ENCODE measurements around the gene SIGLEC1. TPM values are rescaled to one million over a fixed set of nuclear protein-coding genes. Genes with fewer than 3 reads are reported as not detected.

The SIGLEC1 gene
- total RNA-seq, result not detected
- polyA plus RNA-seq, result not detected

DNA sequence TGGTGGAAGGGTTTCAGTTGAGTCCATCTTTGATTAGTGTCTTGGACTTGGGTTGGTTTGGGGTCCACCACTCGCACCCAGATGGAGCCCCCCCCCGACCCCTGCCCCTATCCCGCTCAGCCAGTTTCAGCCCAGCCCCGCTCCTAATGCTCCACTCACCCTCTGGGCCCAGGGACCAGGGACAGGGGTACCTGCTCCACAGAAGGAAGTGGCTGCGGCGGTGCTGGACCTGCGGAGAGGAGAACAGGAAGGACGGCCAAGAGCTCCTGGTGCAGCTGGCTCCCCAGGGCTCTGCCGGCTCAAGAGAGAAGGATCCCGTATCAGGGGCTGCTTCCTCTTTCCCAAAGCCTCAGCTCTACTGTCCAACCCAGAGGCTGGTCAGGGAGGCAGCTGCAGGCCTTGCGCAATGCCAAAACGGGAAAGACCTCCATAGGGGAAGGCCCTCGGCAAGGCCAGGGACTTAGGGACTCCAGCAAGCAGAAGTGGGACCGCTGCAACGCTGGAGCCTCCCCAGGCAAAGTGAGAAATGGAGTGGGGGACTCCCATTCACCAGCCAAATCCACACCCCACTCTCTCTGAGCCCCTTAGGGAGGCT is at the start of gene SIGLEC1:
SIGLEC1 (minus strand) TSS at position 322 of the 595 bp plus-strand sequence. CDS start 5,472 bp downstream, outside the sequence.
- H3K27me3 ChIP-seq (ENCODE audit: control insufficient read depth, insufficient read depth, low read length), result no peaks in the 10 kb centered on the region
- no peak within 1 kb of the TSS for H3K27ac ChIP-seq (ENCODE audit: insufficient read depth, low read length, poor library complexity, severe bottlenecking)
- no peak within 1 kb of the TSS for H3K27ac Mint-ChIP-seq
- no peaks in the 10 kb centered on the region for H3K9me3 ChIP-seq (ENCODE audit: control insufficient read depth in 2 of 2, low read length in 2 of 2)
- peaks cover 13% of the 10 kb centered on the region for H3K27me3 Mint-ChIP-seq
- ATAC-seq (ENCODE audit: low read depth in 2 of 2), result peak in 1 of 2 donors; percentile 17
- no peaks in the 10 kb centered on the region for H3K36me3 ChIP-seq (ENCODE audit: control insufficient read depth, insufficient read depth, low read length)
- no peak within 1 kb of the TSS for H3K4me3 Mint-ChIP-seq
- H3K4me1 ChIP-seq (ENCODE audit: control insufficient read depth, insufficient read depth, low read length, poor library complexity, severe bottlenecking), result no peaks in the 10 kb centered on the region
- no peak within 1 kb of the TSS for H3K4me3 ChIP-seq (ENCODE audit: low read depth, low read length)
- no peak for DNase-seq
- no peaks in the 10 kb centered on the region for H3K36me3 Mint-ChIP-seq
- no peaks in the 10 kb centered on the region for H3K9me3 Mint-ChIP-seq
- H3K4me1 Mint-ChIP-seq, result no peaks in the 10 kb centered on the region

- H3K27me3 Mint-ChIP-seq, result no peaks in the 10 kb centered on the region
- no peaks in the 10 kb centered on the region for H3K27me3 ChIP-seq (ENCODE audit: control insufficient read depth, insufficient read depth, low read length)
- H3K4me3 Mint-ChIP-seq, result no peak overlapping the region
- H3K9me3 ChIP-seq (ENCODE audit: control insufficient read depth in 2 of 2, low read length in 2 of 2), result no peaks in the 10 kb centered on the region
- no peaks in the 10 kb centered on the region for H3K4me1 ChIP-seq (ENCODE audit: control insufficient read depth, insufficient read depth, low read length, poor library complexity, severe bottlenecking)
- H3K27ac ChIP-seq (ENCODE audit: insufficient read depth, low read length, poor library complexity, severe bottlenecking), result no peak overlapping the region
- H3K4me3 ChIP-seq (ENCODE audit: low read depth, low read length), result no peak overlapping the region
- H3K4me1 Mint-ChIP-seq, result peaks cover 0 to 10% (median 1%) of the 10 kb centered on the region in 4 donors
- no peaks in the 10 kb centered on the region for H3K36me3 ChIP-seq (ENCODE audit: control insufficient read depth, insufficient read depth, low read length)
- H3K36me3 Mint-ChIP-seq, result peaks cover 8% of the 10 kb centered on the region
- peak overlapping the region in 1 of 3 donors; percentile 28 for H3K27ac Mint-ChIP-seq
- H3K9me3 Mint-ChIP-seq, result peaks cover 0 to 1% (median 0%) of the 10 kb centered on the region in 7 donors
- DNase-seq (no peak), ATAC-seq (ENCODE audit: low read depth in 2 of 2) (no peak)
Observed at GRCh38 chr20:3760655-3761348, 48.4 kb upstream of the SIGLEC1 start.

GRCh38 chr20:3759884-3760283 is 47.5 kb upstream of the SIGLEC1 start:
- H3K27me3 Mint-ChIP-seq, result no peaks in the 10 kb centered on the region
- DNase-seq (no peak), ATAC-seq (ENCODE audit: low read depth in 2 of 2) (no peak)
- no peaks in the 10 kb centered on the region for H3K4me1 ChIP-seq (ENCODE audit: control insufficient read depth, insufficient read depth, low read length, poor library complexity, severe bottlenecking)
- H3K27ac ChIP-seq (ENCODE audit: insufficient read depth, low read length, poor library complexity, severe bottlenecking), result no peak overlapping the region
- no peaks in the 10 kb centered on the region for H3K9me3 ChIP-seq (ENCODE audit: control insufficient read depth in 2 of 2, low read length in 2 of 2)
- H3K36me3 Mint-ChIP-seq, result peaks cover 8% of the 10 kb centered on the region
- no peaks in the 10 kb centered on the region for H3K27me3 ChIP-seq (ENCODE audit: control insufficient read depth, insufficient read depth, low read length)
- peaks cover 0 to 1% (median 0%) of the 10 kb centered on the region in 7 donors for H3K9me3 Mint-ChIP-seq
- peak overlapping the region in 1 of 3 donors; percentile 62 for H3K27ac Mint-ChIP-seq
- H3K4me1 Mint-ChIP-seq, result peaks cover 0 to 4% (median under 1%) of the 10 kb centered on the region in 4 donors
- H3K36me3 ChIP-seq (ENCODE audit: control insufficient read depth, insufficient read depth, low read length), result no peaks in the 10 kb centered on the region
- H3K4me3 ChIP-seq (ENCODE audit: low read depth, low read length), result no peak overlapping the region
- no peak overlapping the region for H3K4me3 Mint-ChIP-seq

DNA sequence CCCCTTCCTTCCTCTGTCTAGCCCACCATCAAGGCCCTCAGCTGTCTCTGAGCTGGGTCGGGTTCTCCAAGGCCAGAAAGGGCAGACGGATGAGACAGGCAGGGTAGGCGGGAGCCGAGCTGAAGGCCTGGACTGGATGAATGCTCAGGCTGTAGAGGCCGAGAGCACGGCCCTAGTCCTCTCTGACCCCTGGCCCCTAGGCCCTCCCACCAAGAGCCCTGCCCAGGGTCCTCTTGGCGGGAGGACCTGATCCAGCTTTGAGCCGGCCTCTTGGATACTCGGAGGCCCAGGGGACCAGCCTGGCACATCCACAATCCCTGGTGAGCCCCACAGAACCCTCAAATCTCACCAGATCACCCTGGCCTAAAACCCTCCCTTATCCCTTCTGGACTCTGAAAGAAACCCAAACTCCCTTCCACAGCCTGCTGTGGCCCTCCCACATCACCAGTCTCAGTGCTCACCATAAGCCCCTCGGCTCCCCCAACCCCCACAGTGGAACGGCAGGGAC is 47.0 kb upstream of the SIGLEC1 start:
- Mint-ChIP-seq H3K4me3 (no peak overlapping the region), H3K4me1 (peaks cover 0 to 2% (median under 1%) of the 10 kb centered on the region in 4 donors), H3K27ac (peak overlapping the region in 1 of 3 donors; percentile 62), H3K36me3 (peaks cover 11% of the 10 kb centered on the region), H3K27me3 (no peaks in the 10 kb centered on the region), H3K9me3 (peaks cover 0 to 1% (median 0%) of the 10 kb centered on the region in 7 donors)
- Histone ChIP-seq H3K4me1 (ENCODE audit: control insufficient read depth, insufficient read depth, low read length, poor library complexity, severe bottlenecking) (no peaks in the 10 kb centered on the region), H3K4me3 (ENCODE audit: low read depth, low read length) (no peak overlapping the region), H3K9me3 (ENCODE audit: control insufficient read depth in 2 of 2, low read length in 2 of 2) (no peaks in the 10 kb centered on the region), H3K27ac (ENCODE audit: insufficient read depth, low read length, poor library complexity, severe bottlenecking) (no peak overlapping the region), H3K36me3 (ENCODE audit: control insufficient read depth, insufficient read depth, low read length) (no peaks in the 10 kb centered on the region), H3K27me3 (ENCODE audit: control insufficient read depth, insufficient read depth, low read length) (no peaks in the 10 kb centered on the region)
- no peak for DNase-seq
- ATAC-seq (ENCODE audit: low read depth in 2 of 2), result no peak

- H3K4me3 Mint-ChIP-seq, result no peak overlapping the region
- Histone ChIP-seq H3K27ac (ENCODE audit: insufficient read depth, low read length, poor library complexity, severe bottlenecking) (no peak overlapping the region), H3K4me3 (ENCODE audit: low read depth, low read length) (no peak overlapping the region), H3K27me3 (ENCODE audit: control insufficient read depth, insufficient read depth, low read length) (no peaks in the 10 kb centered on the region), H3K9me3 (ENCODE audit: control insufficient read depth in 2 of 2, low read length in 2 of 2) (no peaks in the 10 kb centered on the region), H3K4me1 (ENCODE audit: control insufficient read depth, insufficient read depth, low read length, poor library complexity, severe bottlenecking) (no peaks in the 10 kb centered on the region), H3K36me3 (ENCODE audit: control insufficient read depth, insufficient read depth, low read length) (no peaks in the 10 kb centered on the region)
- H3K27me3 Mint-ChIP-seq, result no peaks in the 10 kb centered on the region
- DNase-seq, result no peak
- peaks cover 11% of the 10 kb centered on the region for H3K36me3 Mint-ChIP-seq
- peaks cover 0 to 2% (median under 1%) of the 10 kb centered on the region in 4 donors for H3K4me1 Mint-ChIP-seq
- H3K9me3 Mint-ChIP-seq, result peaks cover 0 to 1% (median 0%) of the 10 kb centered on the region in 7 donors
- no peak overlapping the region for H3K27ac Mint-ChIP-seq
- no peak for ATAC-seq (ENCODE audit: low read depth in 2 of 2)
Observed at GRCh38 chr20:3758566-3758965, 46.2 kb upstream of the SIGLEC1 start.

DNA sequence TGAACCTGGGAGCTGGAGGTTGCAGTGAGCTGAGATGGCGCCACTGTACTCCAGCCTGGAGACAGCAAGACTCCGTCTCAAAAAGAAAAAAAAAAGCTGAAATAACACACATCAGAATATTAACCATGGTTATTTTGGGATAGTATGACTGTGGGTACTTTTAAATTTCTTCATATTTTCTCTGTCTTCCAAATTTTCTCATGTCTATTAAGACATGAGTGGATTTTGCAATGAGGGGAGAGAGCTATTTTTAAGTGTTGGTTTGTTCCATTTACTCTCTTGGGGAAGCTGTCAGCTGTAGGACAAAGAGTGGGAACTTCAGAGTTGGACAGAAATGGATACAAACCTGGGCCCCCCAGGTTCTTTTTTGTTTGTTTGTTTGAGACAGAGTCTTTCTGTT is 44.9 kb upstream of the SIGLEC1 start:
- Mint-ChIP-seq H3K9me3 (peaks cover 0 to 1% (median 0%) of the 10 kb centered on the region in 7 donors), H3K4me3 (no peak overlapping the region), H3K4me1 (peaks cover 0 to 13% (median 3%) of the 10 kb centered on the region in 4 donors), H3K36me3 (peaks cover 11% of the 10 kb centered on the region), H3K27me3 (no peaks in the 10 kb centered on the region), H3K27ac (no peak overlapping the region)
- Histone ChIP-seq H3K4me3 (ENCODE audit: low read depth, low read length) (no peak overlapping the region), H3K27me3 (ENCODE audit: control insufficient read depth, insufficient read depth, low read length) (no peaks in the 10 kb centered on the region), H3K36me3 (ENCODE audit: control insufficient read depth, insufficient read depth, low read length) (no peaks in the 10 kb centered on the region), H3K27ac (ENCODE audit: insufficient read depth, low read length, poor library complexity, severe bottlenecking) (no peak overlapping the region), H3K9me3 (ENCODE audit: control insufficient read depth in 2 of 2, low read length in 2 of 2) (no peaks in the 10 kb centered on the region), H3K4me1 (ENCODE audit: control insufficient read depth, insufficient read depth, low read length, poor library complexity, severe bottlenecking) (no peaks in the 10 kb centered on the region)
- ATAC-seq (ENCODE audit: low read depth in 2 of 2) (no peak), DNase-seq (no peak)

DNA sequence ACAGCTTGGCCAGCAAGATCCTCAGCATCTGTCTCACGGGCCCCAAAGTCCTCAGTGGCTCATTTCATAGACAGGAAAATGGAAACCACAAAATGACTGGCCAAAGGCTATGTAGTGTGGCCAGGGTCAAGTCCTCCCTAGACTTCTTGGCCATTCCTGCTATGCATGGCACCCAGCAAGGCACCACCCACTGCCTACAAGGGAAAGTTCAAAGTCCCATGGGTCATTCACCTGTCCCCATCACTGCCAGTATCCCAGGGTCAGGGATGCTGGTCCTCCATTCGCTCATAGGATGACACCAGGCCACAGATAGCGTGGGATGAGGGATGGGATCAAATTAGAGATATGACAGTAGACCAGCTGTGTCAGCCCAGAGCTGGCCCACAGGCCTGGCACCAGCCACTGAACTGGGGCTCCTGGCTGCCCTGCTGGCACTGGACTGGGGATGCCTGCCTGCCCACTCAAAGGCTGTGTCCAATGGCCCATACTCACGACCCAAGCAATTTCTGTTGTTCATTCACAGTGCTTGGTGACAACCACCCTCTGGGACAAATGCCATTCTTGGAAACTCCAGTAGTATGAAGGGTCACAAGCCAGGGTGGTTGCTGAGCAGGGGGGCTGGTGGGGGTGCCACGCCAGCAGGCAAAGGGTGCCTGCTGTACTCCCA is 43.5 kb upstream of the SIGLEC1 start:
- DNase-seq (no peak), ATAC-seq (ENCODE audit: low read depth in 2 of 2) (no peak)
- H3K4me3 Mint-ChIP-seq, result no peak overlapping the region
- H3K27me3 ChIP-seq (ENCODE audit: control insufficient read depth, insufficient read depth, low read length), result no peaks in the 10 kb centered on the region
- no peaks in the 10 kb centered on the region for H3K9me3 Mint-ChIP-seq
- no peaks in the 10 kb centered on the region for H3K27me3 Mint-ChIP-seq
- peaks cover 0 to 16% (median 2%) of the 10 kb centered on the region in 4 donors for H3K4me1 Mint-ChIP-seq
- no peaks in the 10 kb centered on the region for H3K9me3 ChIP-seq (ENCODE audit: control insufficient read depth in 2 of 2, low read length in 2 of 2)
- H3K36me3 Mint-ChIP-seq, result peaks cover 11% of the 10 kb centered on the region
- H3K27ac Mint-ChIP-seq, result no peak overlapping the region
- no peaks in the 10 kb centered on the region for H3K4me1 ChIP-seq (ENCODE audit: control insufficient read depth, insufficient read depth, low read length, poor library complexity, severe bottlenecking)
- H3K36me3 ChIP-seq (ENCODE audit: control insufficient read depth, insufficient read depth, low read length), result no peaks in the 10 kb centered on the region
- no peak overlapping the region for H3K4me3 ChIP-seq (ENCODE audit: low read depth, low read length)
- no peak overlapping the region for H3K27ac ChIP-seq (ENCODE audit: insufficient read depth, low read length, poor library complexity, severe bottlenecking)
